ENCODE data around the gene APBB2. TPM values are rescaled to one million over a fixed set of nuclear protein-coding genes. Genes with fewer than 3 reads are reported as not detected.

The APBB2 gene
- total and polyA plus RNA-seq, 10 of the 15 experiments (the other 5 are each of a cell fraction or from before 2014, with no cell fraction given), result 2.7 to 24.6 (median 19.0) TPM

DNA sequence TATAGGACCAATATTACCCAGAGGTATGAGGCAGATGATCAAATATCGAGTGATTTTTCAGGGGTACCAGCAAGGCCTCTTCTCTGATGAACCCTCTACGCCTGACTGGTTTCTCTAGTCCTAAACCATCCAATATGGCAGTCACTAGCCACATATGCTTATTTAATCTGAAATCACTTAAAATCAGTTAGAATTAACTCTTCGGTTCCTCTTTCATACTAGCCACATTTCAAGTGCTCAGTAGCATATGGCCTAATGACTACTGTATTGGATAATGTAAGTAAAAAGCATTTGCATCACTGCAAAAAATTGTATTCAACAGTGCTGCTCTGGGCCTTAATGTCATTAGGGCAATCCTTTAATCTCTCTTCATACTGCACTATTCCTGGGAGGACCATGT is 4.4 kb upstream of the APBB2 start:
- no peak for DNase-seq (ENCODE audit: low read depth, low spot score)
- H3K4me3 ChIP-seq, result no peak overlapping the region
- in situ Hi-C loops (cut with MboI), result loop anchor here (5.0 to 10.0 kb wide), 3 partner anchors 241 to 484 kb away; no protein-coding TSS in a partner anchor

DNA sequence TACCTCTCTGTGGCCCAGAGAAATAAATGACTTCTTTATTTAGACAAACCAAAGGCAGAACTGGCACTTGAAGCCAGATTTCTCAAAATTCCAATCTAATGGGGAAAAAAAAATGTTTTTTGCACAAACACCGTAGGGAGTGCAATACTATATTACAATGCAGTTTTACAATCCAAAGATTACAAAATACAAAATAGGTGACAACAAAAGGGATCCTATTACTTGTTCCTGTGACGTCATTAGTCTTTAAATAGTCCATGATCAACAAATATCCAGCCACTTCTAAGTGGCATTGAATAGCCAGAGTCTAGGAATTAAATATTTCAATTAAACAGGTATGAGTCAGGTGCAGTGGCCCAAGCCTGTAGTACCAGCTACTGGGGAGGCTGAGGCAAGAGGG is 3.0 kb upstream of the APBB2 start:
- intact Hi-C loops (cut with micrococcal nuclease; ENCODE audit: unreplicated experiment), result loop anchor here (10.0 kb wide), 1 partner anchor 483 kb away; no protein-coding TSS in a partner anchor
- FAIRE-seq (no peak), ATAC-seq (no peak), DNase-seq (ENCODE audit: low read depth, low spot score) (no peak)
- ChIA-PET RAD21 (ENCODE audit: unreplicated experiment) (interaction anchor here (0.6 to 11.9 kb wide), 3 partner anchors 116 to 368 kb away, joined by 3 to 262 read pairs (median 3); no protein-coding TSS in a partner anchor), POLR2A (no interaction called here), SMC1A (ENCODE audit: uncharacterized antibody, unreplicated experiment) (interaction anchor here (1.2 to 18.1 kb wide), 5 partner anchors 50 to 288 kb away, joined by 3 to 362 read pairs (median 4); no protein-coding TSS in a partner anchor), CTCF (interaction anchor here (0.5 to 18.7 kb wide), 8 partner anchors 15 to 321 kb away, joined by 3 to 567 read pairs (median 4); no protein-coding TSS in a partner anchor)
- Histone ChIP-seq H3K9me3 (replicated peaks; ENCODE audit: control insufficient read depth, insufficient read depth, low read length) (no peaks in the 10 kb centered on the region), H3K9ac (ENCODE audit: control insufficient read depth, insufficient read depth, low read length) (no peak overlapping the region), H3K4me1 (ENCODE audit: control insufficient read depth, insufficient read depth, low read length) (no peaks in the 10 kb centered on the region; the same call in none of the 2 replicates), H3K79me2 (ENCODE audit: control insufficient read depth, insufficient read depth, low read length) (peaks cover 18% of the 10 kb centered on the region), H3K36me3 (ENCODE audit: control insufficient read depth in 2 of 2, insufficient read depth in 2 of 2, low read length in 1 of 2) (no peaks in the 10 kb centered on the region), H3K27me3 (replicated peaks in 1 of 2; ENCODE audit: control insufficient read depth in 2 of 2, insufficient read depth in 2 of 2, low read length in 1 of 2) (no peaks in the 10 kb centered on the region), H3K27ac (ENCODE audit: control insufficient read depth, insufficient read depth) (no peak overlapping the region), H3K4me2 (ENCODE audit: control insufficient read depth, insufficient read depth) (peak overlapping the region; percentile 100; the same call in 1 of the 2 replicates), H3K4me3 (no peak overlapping the region), H4K20me1 (ENCODE audit: control insufficient read depth, insufficient read depth) (peaks cover 2% of the 10 kb centered on the region; the same call in 1 of the 2 replicates), H2AFZ (ENCODE audit: control insufficient read depth, low read depth, low read length) (no peak overlapping the region; the same call in 1 of the 2 replicates)
- 79% methylated on average over 2 of the region's 2 CpGs for WGBS (ENCODE audit: insufficient coverage, insufficient replicate concordance, low lambda C conversion rate, missing lambda C conversion rate)
- BruUV-seq (replicated peaks), result no TSS peak
- TF ChIP-seq MTA2 (IDR thresholded peaks at IDR 0.05; ENCODE audit: low read depth) (no peak), GATAD2B (conservative IDR thresholded peaks at IDR 0.05; ENCODE audit: low read depth) (no peak), JUNB (IDR thresholded peaks at IDR 0.05) (no peak), POLR2AphosphoS5 (IDR thresholded peaks at IDR 0.05; ENCODE audit: low read length) (no peak)
- in situ Hi-C loops (cut with MboI), result loop anchor here (5.0 to 10.0 kb wide), 3 partner anchors 240 to 483 kb away; no protein-coding TSS in a partner anchor

More for the DNA sequence above, 4.4 kb upstream of the APBB2 start:
- no peaks in the 10 kb centered on the region for H3K36me3 ChIP-seq (ENCODE audit: control insufficient read depth in 2 of 2, insufficient read depth in 2 of 2, low read length in 1 of 2)
- ATAC-seq (no peak), FAIRE-seq (no peak)
- no peaks in the 10 kb centered on the region for H4K20me1 ChIP-seq (ENCODE audit: control insufficient read depth, insufficient read depth)
- ChIA-PET POLR2A (interaction anchor here (1.0 kb wide), 1 partner anchor 191 kb away, joined by 4 read pairs; no protein-coding TSS in a partner anchor), CTCF (interaction anchor here (1.1 to 18.7 kb wide), 5 partner anchors 239 to 443 kb away, joined by 3 to 567 read pairs (median 4); no protein-coding TSS in a partner anchor), SMC1A (ENCODE audit: uncharacterized antibody, unreplicated experiment) (interaction anchor here (0.9 to 18.1 kb wide), 5 partner anchors 51 to 289 kb away, joined by 3 to 362 read pairs (median 4); no protein-coding TSS in a partner anchor), RAD21 (ENCODE audit: unreplicated experiment) (interaction anchor here (1.6 to 11.9 kb wide), 2 partner anchors 242 to 294 kb away, joined by 4 to 262 read pairs; no protein-coding TSS in a partner anchor)
- no peak overlapping the region for H3K4me2 ChIP-seq (ENCODE audit: control insufficient read depth, insufficient read depth)
- no peaks in the 10 kb centered on the region for H3K9me3 ChIP-seq (replicated peaks; ENCODE audit: control insufficient read depth, insufficient read depth, low read length)
- TF ChIP-seq RUNX3 (IDR thresholded peaks at IDR 0.05; ENCODE audit: low read length) (peak; percentile 62), IRF4 (IDR thresholded peaks at IDR 0.05; ENCODE audit: low read depth, low read length) (no peak)
- no peaks in the 10 kb centered on the region; the same call in none of the 2 replicates for H3K4me1 ChIP-seq (ENCODE audit: control insufficient read depth, insufficient read depth, low read length)
- H2AFZ ChIP-seq (ENCODE audit: control insufficient read depth, low read depth, low read length), result no peak overlapping the region
- H3K27ac ChIP-seq (ENCODE audit: control insufficient read depth, insufficient read depth), result no peak overlapping the region
- BruUV-seq (replicated peaks), result no TSS peak
- intact Hi-C loops (cut with micrococcal nuclease; ENCODE audit: unreplicated experiment), result loop anchor here (10.0 kb wide), 1 partner anchor 484 kb away; no protein-coding TSS in a partner anchor
- WGBS (ENCODE audit: insufficient coverage, insufficient replicate concordance, low lambda C conversion rate, missing lambda C conversion rate), result 96% methylated on average over 3 of the region's 3 CpGs
- H3K9ac ChIP-seq (ENCODE audit: control insufficient read depth, insufficient read depth, low read length), result no peak overlapping the region
- peaks cover 4% of the 10 kb centered on the region for H3K79me2 ChIP-seq (ENCODE audit: control insufficient read depth, insufficient read depth, low read length)
- no peaks in the 10 kb centered on the region for H3K27me3 ChIP-seq (replicated peaks in 1 of 2; ENCODE audit: control insufficient read depth in 2 of 2, insufficient read depth in 2 of 2, low read length in 1 of 2)
